AG04449 (cell line): ENCODE measurements around the gene GALNTL6.

Experiments used
- CTCF ChIA-PET: fragments of 350-600 bp; formaldehyde crosslinking; extraction: SDS; loops from one replicate; lab custom pipeline; 2021; ENCODE audit warnings: antibody characterized with exemption; lab: Yijun Ruan, JAX
- POLR2A ChIA-PET: fragments of 400-600, 350-600 bp; formaldehyde crosslinking; extraction: SDS; loops from one replicate; lab custom pipeline; 2020; ENCODE audit warnings: antibody characterized with exemption, inconsistent platforms; lab: Yijun Ruan, JAX
- DNase-seq: peaks from one replicate; pipeline ENCODE4 v3.0.0-alpha.2; 2010; ENCODE audit warnings: low read depth, low spot score
- H3K4me3 ChIP-seq: 2 replicates; pipeline ENCODE4 v1.5.1; 2011; ENCODE audit warnings: low read depth, mild to moderate bottlenecking, control low read depth, low read length
- TF ChIP-seq, protein P1 (sequence below): IDR thresholded peaks from one replicate; pipeline ENCODE4 v1.5.1; 2011; ENCODE audit warnings: mild to moderate bottlenecking, moderate library complexity, low read length, control low read depth, inconsistent platforms; ENCODE audit not compliant: insufficient read depth; ENCODE audit errors: missing control alignments

The GALNTL6 gene

DNA sequence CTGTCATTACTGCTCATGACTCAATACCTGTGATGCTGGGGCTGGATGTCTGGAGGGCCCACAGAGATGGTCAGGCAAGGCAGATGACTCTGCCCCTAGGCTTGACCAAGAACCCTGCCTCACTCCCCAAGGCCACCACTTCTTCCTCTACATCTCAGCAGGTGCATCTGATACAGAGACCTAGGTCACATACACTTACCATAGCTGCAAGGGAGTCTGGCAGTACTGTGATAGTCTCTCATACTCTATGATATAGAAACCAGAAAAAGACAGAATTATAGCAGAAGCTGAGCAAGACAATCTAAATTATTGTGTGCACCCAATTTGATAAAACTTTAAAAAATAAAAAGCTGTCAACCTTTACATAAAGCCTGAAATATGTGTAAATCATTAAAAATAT, 878.3 kb downstream of the GALNTL6 start:
- CTCF ChIA-PET: no interaction called here
- POLR2A ChIA-PET: no interaction called here
- TF ChIP-seq, protein P1, sequence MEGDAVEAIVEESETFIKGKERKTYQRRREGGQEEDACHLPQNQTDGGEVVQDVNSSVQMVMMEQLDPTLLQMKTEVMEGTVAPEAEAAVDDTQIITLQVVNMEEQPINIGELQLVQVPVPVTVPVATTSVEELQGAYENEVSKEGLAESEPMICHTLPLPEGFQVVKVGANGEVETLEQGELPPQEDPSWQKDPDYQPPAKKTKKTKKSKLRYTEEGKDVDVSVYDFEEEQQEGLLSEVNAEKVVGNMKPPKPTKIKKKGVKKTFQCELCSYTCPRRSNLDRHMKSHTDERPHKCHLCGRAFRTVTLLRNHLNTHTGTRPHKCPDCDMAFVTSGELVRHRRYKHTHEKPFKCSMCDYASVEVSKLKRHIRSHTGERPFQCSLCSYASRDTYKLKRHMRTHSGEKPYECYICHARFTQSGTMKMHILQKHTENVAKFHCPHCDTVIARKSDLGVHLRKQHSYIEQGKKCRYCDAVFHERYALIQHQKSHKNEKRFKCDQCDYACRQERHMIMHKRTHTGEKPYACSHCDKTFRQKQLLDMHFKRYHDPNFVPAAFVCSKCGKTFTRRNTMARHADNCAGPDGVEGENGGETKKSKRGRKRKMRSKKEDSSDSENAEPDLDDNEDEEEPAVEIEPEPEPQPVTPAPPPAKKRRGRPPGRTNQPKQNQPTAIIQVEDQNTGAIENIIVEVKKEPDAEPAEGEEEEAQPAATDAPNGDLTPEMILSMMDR: no peak

DNA sequence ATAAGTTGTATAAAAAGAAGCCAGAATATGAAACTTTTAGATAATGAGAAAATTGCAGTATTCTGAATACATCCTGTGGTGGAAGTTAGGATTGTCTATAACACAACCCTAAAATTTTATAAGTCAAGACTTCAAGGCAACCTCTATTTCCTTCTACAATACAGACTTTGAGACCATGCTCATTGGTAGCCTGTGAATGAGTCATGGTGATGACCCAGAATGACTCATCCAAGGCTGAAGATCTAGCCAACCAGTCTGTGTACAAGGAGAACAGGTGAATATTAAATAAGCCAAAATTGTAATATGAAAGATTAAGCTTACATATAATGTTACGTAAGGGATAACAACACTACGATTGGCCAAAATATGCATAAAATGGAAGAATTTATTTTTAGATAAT, 879.5 kb downstream of the GALNTL6 start:
- ChIA-PET POLR2A (no interaction called here), CTCF (no interaction called here)
- no peak overlapping the region for H3K4me3 ChIP-seq
- TF ChIP-seq, protein P1: no peak
- no peak for DNase-seq

More for the DNA sequence above, 878.3 kb downstream of the GALNTL6 start:
- DNase-seq: no peak
- H3K4me3 ChIP-seq: no peak overlapping the region

DNA sequence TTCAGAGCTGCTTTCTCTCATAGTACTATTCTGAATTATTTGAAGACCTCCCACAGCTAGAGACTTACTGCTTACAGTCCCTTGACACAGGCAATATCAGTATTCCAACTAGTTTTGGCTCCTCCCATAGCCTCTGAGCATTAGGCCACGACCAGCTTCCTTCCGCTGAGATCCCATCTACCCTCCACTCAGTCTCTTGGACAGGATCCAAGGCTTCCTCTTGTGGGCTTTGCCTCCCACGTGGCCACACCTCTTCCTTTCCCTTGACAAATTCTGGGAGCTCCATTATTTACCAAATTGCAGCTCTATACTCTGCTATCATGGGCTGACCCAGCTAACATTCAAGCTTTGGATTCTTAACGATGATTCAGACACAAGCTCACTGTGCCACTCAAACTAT, 885.1 kb downstream of the GALNTL6 start:
- CTCF ChIA-PET: no interaction called here
- POLR2A ChIA-PET: no interaction called here
- TF ChIP-seq, protein P1: no peak
- no peak overlapping the region for H3K4me3 ChIP-seq
- DNase-seq: no peak

DNA sequence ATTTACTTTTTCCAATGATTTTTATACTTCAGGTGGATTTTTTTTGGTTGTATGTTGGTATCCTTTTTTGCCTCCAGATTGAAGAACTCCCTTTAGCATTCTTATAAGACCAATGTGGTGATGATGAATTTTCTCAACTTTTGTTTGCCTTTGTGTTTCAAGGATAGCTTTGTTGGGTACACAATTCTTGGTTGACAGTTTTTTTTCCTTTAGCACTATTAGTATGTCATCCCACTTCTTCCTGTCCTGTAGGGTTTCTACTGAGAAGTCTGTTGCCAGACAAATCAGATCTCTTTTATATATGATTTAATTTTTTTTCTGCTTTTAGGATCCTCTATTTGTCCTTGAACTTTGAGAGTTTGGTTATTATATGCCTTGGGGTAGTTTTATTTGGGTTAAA, 892.4 kb downstream of the GALNTL6 start:
- CTCF ChIA-PET: no interaction called here
- no peak for DNase-seq
- H3K4me3 ChIP-seq: no peak overlapping the region
- POLR2A ChIA-PET: no interaction called here
- TF ChIP-seq, protein P1: no peak

DNA sequence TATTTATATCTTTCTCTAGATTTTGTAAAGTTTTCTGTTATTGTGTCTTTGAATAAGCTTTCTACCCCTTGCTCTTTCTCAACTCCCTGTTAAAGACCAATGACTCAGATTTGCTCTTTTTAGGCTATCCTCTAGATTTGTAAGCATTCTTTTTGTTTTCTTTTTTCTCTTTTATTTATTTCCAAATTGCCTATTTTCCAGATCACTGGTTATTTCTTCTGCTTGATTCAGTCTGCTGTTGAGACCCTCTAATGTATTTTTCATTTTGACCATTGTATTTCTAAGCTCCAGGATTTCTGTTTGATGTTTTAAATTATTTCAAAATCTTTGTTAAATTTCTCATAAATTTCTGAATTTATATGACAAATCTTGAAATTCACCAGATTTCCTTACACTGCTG, 892.8 kb downstream of the GALNTL6 start:
- DNase-seq: no peak
- POLR2A ChIA-PET: no interaction called here
- H3K4me3 ChIP-seq: no peak overlapping the region
- TF ChIP-seq, protein P1: no peak
- CTCF ChIA-PET: no interaction called here

DNA sequence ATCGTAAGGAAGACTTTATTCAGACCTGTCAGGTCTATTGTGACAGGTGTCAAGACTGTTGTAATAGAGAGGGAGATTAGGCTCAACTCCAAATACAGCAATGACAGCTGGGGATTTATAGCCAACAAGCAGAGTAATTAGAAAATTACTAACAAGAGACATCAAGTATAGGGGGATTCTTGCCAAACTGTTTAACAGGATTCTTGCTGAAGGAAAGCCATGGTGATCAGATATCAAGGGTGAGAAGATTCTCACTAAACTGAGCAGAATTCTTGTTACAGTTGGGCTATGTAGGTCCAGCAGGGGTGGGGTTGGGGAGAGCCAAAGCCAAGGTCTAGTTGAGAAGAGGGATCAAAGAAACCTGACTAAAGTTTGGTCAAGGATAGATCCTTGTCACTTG, 894.4 kb downstream of the GALNTL6 start:
- TF ChIP-seq, protein P1: no peak
- DNase-seq: no peak
- CTCF ChIA-PET: no interaction called here
- no peak overlapping the region for H3K4me3 ChIP-seq
- POLR2A ChIA-PET: no interaction called here
